Measurements from ENCODE around the gene SLC10A3. TPM values are rescaled to one million over a fixed set of nuclear protein-coding genes. Genes with fewer than 3 reads are reported as not detected.

Gene SLC10A3
- total RNA-seq, 1 experiment from 2014 or later, result 51.9 TPM

DNA sequence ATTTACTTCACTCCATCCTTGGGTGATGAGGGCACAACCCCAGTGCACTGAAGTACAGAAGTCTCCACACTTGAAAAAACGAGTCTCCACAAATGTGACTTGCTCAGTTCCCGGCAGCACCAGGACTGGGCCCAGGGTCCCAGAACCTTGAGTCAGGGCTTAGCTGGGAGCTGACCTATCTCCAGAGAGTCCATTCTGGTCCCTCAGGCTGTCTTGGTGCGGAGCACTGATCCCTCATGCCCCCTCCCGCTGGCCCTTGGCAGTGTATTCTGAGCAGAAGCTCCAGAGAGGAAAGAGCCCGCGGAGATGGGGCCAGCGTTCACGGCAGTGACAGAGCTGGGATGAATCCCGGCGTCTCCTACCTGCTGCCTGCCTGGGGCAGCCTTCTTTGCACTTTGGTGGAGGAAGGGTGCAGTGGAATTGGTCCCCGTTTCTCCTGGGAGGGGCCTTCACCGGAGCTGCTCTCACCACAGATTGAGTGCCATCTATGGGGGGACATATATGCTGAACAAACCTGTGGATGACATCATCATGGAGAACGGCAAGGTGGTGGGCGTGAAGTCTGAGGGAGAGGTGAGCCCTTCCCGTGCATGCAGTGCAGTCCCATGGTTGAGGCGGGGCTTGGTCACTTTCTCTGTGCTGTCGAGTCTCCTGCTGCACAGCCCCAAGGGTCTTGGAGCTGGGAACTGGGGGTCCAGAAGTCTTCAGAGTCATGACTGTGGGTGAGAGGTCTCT is 49.6 kb downstream of the SLC10A3 start:
- DNase-seq (ENCODE audit: low spot score), result no peak

DNA sequence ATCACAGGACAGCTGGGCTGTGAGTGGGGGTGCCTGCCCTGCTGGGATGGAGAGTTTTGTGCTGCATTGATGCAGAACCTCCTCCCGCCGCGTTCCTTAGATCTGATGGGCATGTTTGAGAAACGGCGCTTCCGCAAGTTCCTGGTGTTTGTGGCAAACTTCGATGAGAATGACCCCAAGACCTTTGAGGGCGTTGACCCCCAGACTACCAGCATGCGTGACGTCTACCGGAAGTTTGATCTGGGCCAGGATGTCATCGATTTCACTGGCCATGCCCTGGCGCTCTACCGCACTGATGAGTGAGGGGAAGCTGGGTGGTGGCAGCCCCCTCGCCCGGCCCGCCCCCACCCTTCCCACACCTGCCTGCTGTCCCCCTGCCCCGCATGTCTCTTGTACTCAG is 50.6 kb downstream of the SLC10A3 start:
- no peak for DNase-seq (ENCODE audit: low spot score)

DNA sequence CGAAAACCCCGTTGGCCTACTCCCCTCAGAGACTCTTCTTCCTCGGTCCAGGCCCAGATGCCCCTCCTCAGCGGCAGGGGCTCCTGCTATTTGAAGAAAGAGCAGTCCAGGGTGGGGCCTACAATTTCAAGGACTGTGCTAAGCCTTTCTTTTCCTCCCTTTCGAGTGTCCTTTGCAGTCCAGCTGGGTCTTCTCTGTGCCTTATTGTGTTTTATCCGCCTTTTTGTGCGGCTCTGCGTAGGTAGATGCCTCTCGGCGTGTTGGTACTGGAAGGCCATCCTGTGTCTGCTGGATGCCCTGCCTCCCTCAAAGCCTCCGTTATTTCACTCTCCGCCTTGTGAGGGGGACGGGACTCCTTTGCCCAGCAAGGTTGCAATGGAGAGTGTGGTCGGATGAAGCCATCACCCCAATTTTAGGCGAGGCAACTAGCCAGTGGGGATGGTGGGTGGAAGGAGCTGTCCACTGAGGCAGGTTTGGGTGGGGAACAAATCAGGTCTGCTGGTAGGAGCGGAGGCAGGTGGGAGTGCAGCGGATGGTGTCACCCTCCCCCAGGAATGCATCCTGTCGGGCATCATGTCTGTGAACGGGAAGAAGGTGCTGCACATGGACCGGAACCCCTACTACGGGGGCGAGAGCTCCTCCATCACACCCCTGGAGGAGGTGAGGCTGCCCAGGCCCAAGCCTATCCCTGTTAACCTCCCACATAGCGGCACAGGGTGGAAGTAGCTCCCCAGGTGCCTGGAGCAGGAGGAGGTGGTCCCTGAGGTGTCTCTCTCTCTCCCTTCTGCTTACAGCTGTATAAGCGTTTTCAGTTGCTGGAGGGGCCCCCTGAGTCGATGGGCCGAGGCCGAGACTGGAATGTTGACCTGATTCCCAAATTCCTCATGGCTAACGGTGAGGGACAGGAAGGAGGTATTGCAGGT is 52.2 kb downstream of the SLC10A3 start:
- DNase-seq (ENCODE audit: low spot score), result peak; percentile 10

Other genes starting within 250 kb of the SLC10A3 start
- not detected in 2 replicates for gene OPN1MW3, start 233.0 kb downstream of the SLC10A3 start, total RNA-seq (2014; rRNA removed; shearing (Covaris generic))
- gene TEX28, start 195.5 kb downstream of the SLC10A3 start, total RNA-seq (2014; rRNA removed; shearing (Covaris generic)), result not detected in 2 replicates
- gene TKTL1, start 194.8 kb downstream of the SLC10A3 start, total RNA-seq (2014; rRNA removed; shearing (Covaris generic)), result not detected in 2 replicates
- 2,064 and 2,561 TPM in 2 replicates for gene FLNA, start 116.0 kb downstream of the SLC10A3 start, total RNA-seq (2014; rRNA removed; shearing (Covaris generic))
- 73.1 and 82.0 TPM in 2 replicates for gene EMD, start 111.3 kb downstream of the SLC10A3 start, total RNA-seq (2014; rRNA removed; shearing (Covaris generic))
- 2,649 and 4,739 TPM in 2 replicates for gene RPL10, start 92.3 kb downstream of the SLC10A3 start, total RNA-seq (2014; rRNA removed; shearing (Covaris generic))
- 65.3 and 70.8 TPM in 2 replicates for gene DNASE1L1, start 81.4 kb downstream of the SLC10A3 start, total RNA-seq (2014; rRNA removed; shearing (Covaris generic))
- 29.8 and 43.7 TPM in 2 replicates for gene TAFAZZIN, start 79.1 kb downstream of the SLC10A3 start, total RNA-seq (2014; rRNA removed; shearing (Covaris generic))
- gene ATP6AP1, start 62.0 kb downstream of the SLC10A3 start, total RNA-seq (2014; rRNA removed; shearing (Covaris generic)), result 132 and 137 TPM in 2 replicates
- 143 and 229 TPM in 2 replicates for gene GDI1, start 53.5 kb downstream of the SLC10A3 start, total RNA-seq (2014; rRNA removed; shearing (Covaris generic))
- gene FAM50A, start 46.5 kb downstream of the SLC10A3 start, total RNA-seq (2014; rRNA removed; shearing (Covaris generic)), result 110 and 137 TPM in 2 replicates
- gene PLXNA3, start 32.3 kb downstream of the SLC10A3 start, total RNA-seq (2014; rRNA removed; shearing (Covaris generic)), result 9.7 and 14.3 TPM in 2 replicates
- 70.5 and 109 TPM in 2 replicates for gene LAGE3, start 11.3 kb downstream of the SLC10A3 start, total RNA-seq (2014; rRNA removed; shearing (Covaris generic))
- gene UBL4A, start 4.0 kb downstream of the SLC10A3 start, total RNA-seq (2014; rRNA removed; shearing (Covaris generic)), result 116 and 139 TPM in 2 replicates
- 47.1 and 47.5 TPM in 2 replicates for gene FAM3A, start 25.6 kb upstream of the SLC10A3 start, total RNA-seq (2014; rRNA removed; shearing (Covaris generic))
- 102 and 112 TPM in 2 replicates for gene G6PD, start 56.2 kb upstream of the SLC10A3 start, total RNA-seq (2014; rRNA removed; shearing (Covaris generic))
- gene IKBKG, start 57.0 kb upstream of the SLC10A3 start, total RNA-seq (2014; rRNA removed; shearing (Covaris generic)), result 53.6 and 63.2 TPM in 2 replicates
- not detected in 2 replicates for gene CTAG1A, start 94.5 kb upstream of the SLC10A3 start, total RNA-seq (2014; rRNA removed; shearing (Covaris generic))
- not detected in 2 replicates for gene CTAG1B, start 128.7 kb upstream of the SLC10A3 start, total RNA-seq (2014; rRNA removed; shearing (Covaris generic))
- not detected in 2 replicates for gene CTAG2, start 162.9 kb upstream of the SLC10A3 start, total RNA-seq (2014; rRNA removed; shearing (Covaris generic))